H9 (cell line): ENCODE data around the gene SLIT1. TPM values are rescaled to one million over a fixed set of nuclear protein-coding genes. Genes with fewer than 3 reads are reported as not detected.

Experiments used
- DNase-seq: peaks from one replicate; pipeline ENCODE4 v3.0.0-alpha.2; 2017
- H2AFZ ChIP-seq: one replicate; pipeline ENCODE4 v1.6.1; 2013; ENCODE audit warnings: mild to moderate bottlenecking, low read length, control low read depth, moderate library complexity
- H2AK5ac ChIP-seq: 2 replicates; pipeline ENCODE4 v1.6.1; 2013; ENCODE audit warnings: low read length, control low read depth, mixed read lengths; ENCODE audit not compliant: insufficient read length
- H2BK120ac ChIP-seq: one replicate; pipeline ENCODE4 v1.6.1; 2013; ENCODE audit warnings: low read depth, mild to moderate bottlenecking, low read length, control low read depth, inconsistent platforms; ENCODE audit not compliant: poor library complexity, severe bottlenecking
- H2BK12ac ChIP-seq: 2 replicates; pipeline ENCODE4 v1.6.1; 2013; ENCODE audit warnings: low read length, control low read depth, mixed read lengths, low read depth; ENCODE audit not compliant: insufficient read length
- H2BK15ac ChIP-seq: 2 replicates; pipeline ENCODE4 v1.6.1; 2013; ENCODE audit warnings: low read depth, low read length, control low read depth
- H2BK20ac ChIP-seq: one replicate; pipeline ENCODE4 v1.6.1; 2013; ENCODE audit warnings: low read depth, mild to moderate bottlenecking, low read length, control low read depth, inconsistent platforms; ENCODE audit not compliant: poor library complexity, severe bottlenecking
- H2BK5ac ChIP-seq: 2 replicates; pipeline ENCODE4 v1.6.1; 2013; ENCODE audit warnings: low read length, control low read depth, mixed read lengths; ENCODE audit not compliant: insufficient read length
- H3K14ac ChIP-seq: 2 replicates; pipeline ENCODE4 v1.6.1; 2013; ENCODE audit warnings: low read length, control low read depth; ENCODE audit not compliant: insufficient read depth
- H3K18ac ChIP-seq: 2 replicates; pipeline ENCODE4 v1.6.1; 2013; ENCODE audit warnings: low read depth, mild to moderate bottlenecking, mixed read lengths, low read length, control low read depth; ENCODE audit not compliant: insufficient read length
- H3K23ac ChIP-seq: 2 replicates; pipeline ENCODE4 v1.6.1; 2013; ENCODE audit warnings: low read length, control low read depth, mixed read lengths, low read depth; ENCODE audit not compliant: insufficient read length
- H3K23me2 ChIP-seq: 2 replicates; pipeline ENCODE4 v1.6.1; 2013; ENCODE audit warnings: low read depth, mild to moderate bottlenecking, mixed read lengths, low read length, control low read depth; ENCODE audit not compliant: insufficient read length, poor library complexity, severe bottlenecking
- H3K27ac ChIP-seq: 2 replicates; pipeline ENCODE4 v1.5.1; 2013; ENCODE audit warnings: low read length, control low read depth, mixed read lengths, low read depth; ENCODE audit not compliant: insufficient read length
- H3K27me3 ChIP-seq: 2 replicates; pipeline ENCODE4 v1.6.1; 2013; ENCODE audit warnings: low read length, control low read depth, inconsistent platforms; ENCODE audit not compliant: insufficient read depth
- H3K4ac ChIP-seq: 2 replicates; pipeline ENCODE4 v1.6.1; 2013; ENCODE audit warnings: low read depth, mild to moderate bottlenecking, control low read depth, inconsistent platforms, low read length, moderate library complexity
- H3K4me1 ChIP-seq: 2 replicates; pipeline ENCODE4 v1.6.1; 2013; ENCODE audit warnings: low read length, control low read depth, inconsistent platforms; ENCODE audit not compliant: insufficient read depth
- H3K4me2 ChIP-seq: 2 replicates; pipeline ENCODE4 v1.6.1; 2013; ENCODE audit warnings: low read length, control low read depth, mixed read lengths; ENCODE audit not compliant: insufficient read length, insufficient read depth
- H3K56ac ChIP-seq: 2 replicates; pipeline ENCODE4 v1.6.1; 2013; ENCODE audit warnings: low read depth, mild to moderate bottlenecking, mixed read lengths, low read length, control low read depth; ENCODE audit not compliant: insufficient read length
- H3K79me1 ChIP-seq: 2 replicates; pipeline ENCODE4 v1.6.1; 2013; ENCODE audit warnings: low read depth, mild to moderate bottlenecking, moderate library complexity, low read length, control low read depth, inconsistent platforms; ENCODE audit not compliant: insufficient read depth, poor library complexity, severe bottlenecking
- H3K79me2 ChIP-seq: 2 replicates; pipeline ENCODE4 v1.6.1; 2013; ENCODE audit warnings: low read length, control low read depth, inconsistent platforms; ENCODE audit not compliant: insufficient read depth
- H3K9ac ChIP-seq: 2 replicates; pipeline ENCODE4 v1.6.1; 2013; ENCODE audit warnings: low read length, control low read depth, mixed read lengths; ENCODE audit not compliant: insufficient read length; ENCODE audit errors: extremely low read depth
- H3K9me3 ChIP-seq: one replicate; pipeline ENCODE4 v1.6.1; 2013; ENCODE audit warnings: low read depth, low read length, inconsistent platforms; ENCODE audit not compliant: control insufficient read depth
- H3T11ph ChIP-seq: one replicate; pipeline ENCODE4 v1.6.1; 2013; ENCODE audit warnings: mild to moderate bottlenecking, low read length, control low read depth, inconsistent platforms
- H4K20me1 ChIP-seq: one replicate; pipeline ENCODE4 v1.6.1; 2013; ENCODE audit not compliant: control insufficient read depth, insufficient read length, insufficient read depth
- H4K5ac ChIP-seq: 2 replicates; pipeline ENCODE4 v1.6.1; 2013; ENCODE audit warnings: low read depth, mild to moderate bottlenecking, mixed read lengths, low read length, control low read depth; ENCODE audit not compliant: insufficient read length
- H4K8ac ChIP-seq: replicated peaks from 2 replicates; pipeline ENCODE4 v1.6.1; 2013; ENCODE audit warnings: low read length, control low read depth, mixed read lengths, low read depth; ENCODE audit not compliant: insufficient read length
- H4K91ac ChIP-seq: 2 replicates; pipeline ENCODE4 v1.6.1; 2013; ENCODE audit warnings: low read depth, mild to moderate bottlenecking, moderate library complexity, mixed read lengths, low read length, control low read depth; ENCODE audit not compliant: insufficient read length
- H3K27ac Mint-ChIP-seq, 3 experiments: 2 replicates in 2 of 3; 3 replicates in 1 of 3; pipeline ENCODE4 v1.8.0; 2020 to 2021; ENCODE audit warnings: mixed read lengths in 3 of 3, mild to moderate bottlenecking in 1 of 3, moderate library complexity in 1 of 3
- H3K27me3 Mint-ChIP-seq: 2 replicates; pipeline ENCODE4 v1.8.0; 2021; ENCODE audit warnings: low read depth, mild to moderate bottlenecking, moderate library complexity, mixed read lengths
- H3K36me3 Mint-ChIP-seq, 3 experiments: 2 replicates in 2 of 3; 3 replicates in 1 of 3; pipeline ENCODE4 v1.8.0; 2020 to 2021; ENCODE audit warnings: low read depth in 3 of 3, mixed read lengths in 3 of 3; ENCODE audit not compliant: insufficient read depth in 1 of 3
- H3K4me1 Mint-ChIP-seq, 2 experiments: 2 replicates each; pipeline ENCODE4 v1.8.0; 2020; ENCODE audit warnings: mixed read lengths in 2 of 2
- H3K4me3 Mint-ChIP-seq, 2 experiments: 2 replicates in 1 of 2; 3 replicates in 1 of 2; pipeline ENCODE4 v1.8.0; 2020 to 2021; ENCODE audit warnings: mild to moderate bottlenecking in 2 of 2, mixed read lengths in 2 of 2, moderate library complexity in 1 of 2
- H3K9me3 Mint-ChIP-seq, 2 experiments: 2 replicates in 1 of 2; 3 replicates in 1 of 2; pipeline ENCODE4 v1.8.0; 2020; ENCODE audit warnings: mild to moderate bottlenecking in 2 of 2, mixed read lengths in 2 of 2, moderate library complexity in 1 of 2
- CTCF ChIP-seq: fragments of 200-600 bp; sonication (generic); conservative IDR thresholded peaks from 3 replicates; pipeline ENCODE4 v1.8.0; 2021; ENCODE audit warnings: antibody characterized with exemption, mild to moderate bottlenecking
- WGBS: extraction: QIAGEN DNeasy Blood & Tissue Kit; methylation state at CpG from one replicate; pipeline ENCODE4 v1.1.7; 2013; ENCODE audit warnings: missing lambda C conversion rate, low lambda C conversion rate, mixed read lengths; ENCODE audit not compliant: insufficient read length; ENCODE audit errors: extremely low coverage; 5-methylcytosine and 5-hydroxymethylcytosine counted together
- total RNA-seq: library from RNA; stranded (reverse); gene quantifications from 2 replicates; pipeline ENCODE4 v1.2.1, GENCODE V29; 2021

The SLIT1 gene
- total RNA-seq, 1 experiment from 2014 or later, result 0.57 TPM

GRCh38 chr10:97100657-97101056 is 85.1 kb downstream of the SLIT1 start:
- Histone ChIP-seq H3K56ac (no peak overlapping the region), H3K9ac (no peak overlapping the region), H2AFZ (no peak overlapping the region), H3K18ac (no peak overlapping the region), H3K4me2 (no peak overlapping the region), H4K8ac (no peak overlapping the region), H3K27me3 (no peaks in the 10 kb centered on the region), H3K79me1 (no peaks in the 10 kb centered on the region), H3K79me2 (no peaks in the 10 kb centered on the region), H2BK15ac (no peak overlapping the region), H3K4ac (no peak overlapping the region), H3K14ac (no peak overlapping the region), H4K91ac (no peak overlapping the region), H4K5ac (no peak overlapping the region), H3K27ac (no peak overlapping the region), H4K20me1 (no peaks in the 10 kb centered on the region), H2BK20ac (no peak overlapping the region), H2BK5ac (no peak overlapping the region), H3K4me1 (peaks cover 3% of the 10 kb centered on the region; the same call in 1 of the 2 replicates), H3K23me2 (no peaks in the 10 kb centered on the region), H3T11ph (no peak overlapping the region), H2AK5ac (no peak overlapping the region), H2BK12ac (no peak overlapping the region), H3K23ac (no peak overlapping the region), H3K9me3 (no peaks in the 10 kb centered on the region), H2BK120ac (no peak overlapping the region)
- no peak for DNase-seq
- no peak overlapping the region for H3K4me3 Mint-ChIP-seq
- 0 out of 7 replicates have a peak overlapping the region, but pooled peaks of 1 of the 3 experiments have one; percentile 45 for H3K27ac Mint-ChIP-seq
- no CpG with 5 or more reads among the region's 9 CpGs for WGBS
- no peaks in the 10 kb centered on the region for H3K36me3 Mint-ChIP-seq
- peaks cover 29 to 39% of the 10 kb centered on the region in 2 experiments for H3K4me1 Mint-ChIP-seq
- no peaks in the 10 kb centered on the region for H3K9me3 Mint-ChIP-seq
- TF ChIP-seq CTCF, result no peak
- peaks cover 4% of the 10 kb centered on the region for H3K27me3 Mint-ChIP-seq
